ENCODE measurements around the gene PDE2A.

DNA sequence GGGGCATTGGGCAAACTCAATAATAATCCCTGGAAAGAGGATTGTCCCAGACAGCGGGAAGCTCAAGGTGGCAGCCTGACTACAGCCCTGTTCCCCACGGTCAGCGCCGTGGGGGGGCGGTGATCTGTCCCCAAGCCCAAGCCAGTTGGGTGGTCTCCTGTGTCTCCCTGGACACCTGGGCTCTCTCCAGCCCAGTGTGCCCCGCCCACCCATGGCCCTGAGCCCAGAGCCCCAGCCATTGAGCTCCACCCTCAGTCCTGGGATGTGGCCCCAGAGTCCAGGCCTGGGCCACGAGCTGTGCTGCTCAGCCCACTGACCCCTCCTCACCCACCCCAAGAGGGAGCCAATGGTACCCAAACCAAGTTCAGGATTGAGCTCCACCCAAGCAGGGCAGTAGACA, 27.9 kb upstream of the PDE2A start:
- TF ChIP-seq POLR2A (IDR thresholded peaks at IDR 0.05; ENCODE audit: low read depth), result no peak
- TF ChIP-seq, protein P1, sequence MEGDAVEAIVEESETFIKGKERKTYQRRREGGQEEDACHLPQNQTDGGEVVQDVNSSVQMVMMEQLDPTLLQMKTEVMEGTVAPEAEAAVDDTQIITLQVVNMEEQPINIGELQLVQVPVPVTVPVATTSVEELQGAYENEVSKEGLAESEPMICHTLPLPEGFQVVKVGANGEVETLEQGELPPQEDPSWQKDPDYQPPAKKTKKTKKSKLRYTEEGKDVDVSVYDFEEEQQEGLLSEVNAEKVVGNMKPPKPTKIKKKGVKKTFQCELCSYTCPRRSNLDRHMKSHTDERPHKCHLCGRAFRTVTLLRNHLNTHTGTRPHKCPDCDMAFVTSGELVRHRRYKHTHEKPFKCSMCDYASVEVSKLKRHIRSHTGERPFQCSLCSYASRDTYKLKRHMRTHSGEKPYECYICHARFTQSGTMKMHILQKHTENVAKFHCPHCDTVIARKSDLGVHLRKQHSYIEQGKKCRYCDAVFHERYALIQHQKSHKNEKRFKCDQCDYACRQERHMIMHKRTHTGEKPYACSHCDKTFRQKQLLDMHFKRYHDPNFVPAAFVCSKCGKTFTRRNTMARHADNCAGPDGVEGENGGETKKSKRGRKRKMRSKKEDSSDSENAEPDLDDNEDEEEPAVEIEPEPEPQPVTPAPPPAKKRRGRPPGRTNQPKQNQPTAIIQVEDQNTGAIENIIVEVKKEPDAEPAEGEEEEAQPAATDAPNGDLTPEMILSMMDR (IDR thresholded peaks at IDR 0.05), result no peak
- TF ChIP-seq POLR2AphosphoS5 (IDR thresholded peaks at IDR 0.05), result no peak
- TF ChIP-seq EP300 (IDR thresholded peaks at IDR 0.05), result no peak

Data from esophagus muscularis mucosa (tissue), 4 donors.